DOHH2 (cell line): ENCODE data around the gene PPP1R36.

Experiments used
- H3F3A ChIP-seq: fragments of 200-600 bp; sonication (generic), shearing (Covaris generic); 2 replicates; pipeline ENCODE4 v1.6.0; 2016; ENCODE audit warnings: antibody characterized with exemption, mild to moderate bottlenecking; ENCODE audit not compliant: control insufficient read depth, insufficient read depth
- H3K27ac ChIP-seq: fragments of 200-600 bp; sonication (generic); 2 replicates; pipeline ENCODE4 v1.5.1; 2014; ENCODE audit warnings: low read depth, mild to moderate bottlenecking, low read length, moderate library complexity
- H3K27me3 ChIP-seq: fragments of 200-600 bp; sonication (generic); 2 replicates; pipeline ENCODE4 v1.6.1; 2014; ENCODE audit warnings: mild to moderate bottlenecking, low read length, mixed read lengths; ENCODE audit not compliant: control insufficient read depth
- H3K36me3 ChIP-seq: fragments of 200-600 bp; sonication (generic); 2 replicates; pipeline ENCODE4 v1.6.1; 2014; ENCODE audit warnings: mild to moderate bottlenecking, low read length, moderate library complexity, mixed read lengths; ENCODE audit not compliant: control insufficient read depth
- H3K4me1 ChIP-seq: fragments of 200-600 bp; sonication (generic); 2 replicates; pipeline ENCODE4 v1.6.1; 2014; ENCODE audit warnings: mild to moderate bottlenecking, low read length, mixed read lengths; ENCODE audit not compliant: control insufficient read depth
- H3K4me2 ChIP-seq: fragments of 200-600 bp; sonication (generic); 2 replicates; pipeline ENCODE4 v1.6.0; 2014; ENCODE audit warnings: mild to moderate bottlenecking, low read length, moderate library complexity
- H3K4me3 ChIP-seq: fragments of 200-600 bp; sonication (generic); 2 replicates; pipeline ENCODE4 v1.5.1; 2014; ENCODE audit warnings: mild to moderate bottlenecking, low read length, mixed read lengths
- H3K79me2 ChIP-seq: fragments of 200-600 bp; sonication (generic); 2 replicates; pipeline ENCODE4 v1.6.1; 2014; ENCODE audit warnings: mild to moderate bottlenecking, low read length, mixed read lengths; ENCODE audit not compliant: control insufficient read depth
- H3K9me2 ChIP-seq: fragments of 200-600 bp; sonication (generic); replicated peaks from 2 replicates; pipeline ENCODE4 v1.6.1; 2014; ENCODE audit warnings: mild to moderate bottlenecking, low read length, mixed read lengths; ENCODE audit not compliant: control insufficient read depth
- H3K9me3 ChIP-seq: fragments of 200-600 bp; sonication (generic); 2 replicates; pipeline ENCODE4 v1.6.1; 2014; ENCODE audit warnings: antibody characterized with exemption, low read length, mixed read lengths; ENCODE audit not compliant: control insufficient read depth, insufficient read depth
- H4K20me1 ChIP-seq: fragments of 200-600 bp; sonication (generic); 2 replicates; pipeline ENCODE4 v1.6.0; 2014; ENCODE audit warnings: low read depth, mild to moderate bottlenecking, antibody characterized with exemption, low read length, moderate library complexity; ENCODE audit not compliant: control insufficient read depth, insufficient read depth
- EZH2phosphoT487 ChIP-seq: fragments of 200-600 bp; sonication (generic); IDR thresholded peaks from 2 replicates; pipeline ENCODE4 v1.6.1; 2017; ENCODE audit warnings: borderline replicate concordance, mild to moderate bottlenecking, antibody characterized with exemption, low read length, moderate library complexity, mixed read lengths
- TF ChIP-seq, protein P1 (sequence below): fragments of 200-600 bp; sonication (generic); IDR thresholded peaks from one replicate; pipeline ENCODE4 v1.5.1; 2014; ENCODE audit warnings: antibody characterized with exemption, mild to moderate bottlenecking, low read depth, low read length; ENCODE audit not compliant: poor library complexity, severe bottlenecking

Gene PPP1R36

DNA sequence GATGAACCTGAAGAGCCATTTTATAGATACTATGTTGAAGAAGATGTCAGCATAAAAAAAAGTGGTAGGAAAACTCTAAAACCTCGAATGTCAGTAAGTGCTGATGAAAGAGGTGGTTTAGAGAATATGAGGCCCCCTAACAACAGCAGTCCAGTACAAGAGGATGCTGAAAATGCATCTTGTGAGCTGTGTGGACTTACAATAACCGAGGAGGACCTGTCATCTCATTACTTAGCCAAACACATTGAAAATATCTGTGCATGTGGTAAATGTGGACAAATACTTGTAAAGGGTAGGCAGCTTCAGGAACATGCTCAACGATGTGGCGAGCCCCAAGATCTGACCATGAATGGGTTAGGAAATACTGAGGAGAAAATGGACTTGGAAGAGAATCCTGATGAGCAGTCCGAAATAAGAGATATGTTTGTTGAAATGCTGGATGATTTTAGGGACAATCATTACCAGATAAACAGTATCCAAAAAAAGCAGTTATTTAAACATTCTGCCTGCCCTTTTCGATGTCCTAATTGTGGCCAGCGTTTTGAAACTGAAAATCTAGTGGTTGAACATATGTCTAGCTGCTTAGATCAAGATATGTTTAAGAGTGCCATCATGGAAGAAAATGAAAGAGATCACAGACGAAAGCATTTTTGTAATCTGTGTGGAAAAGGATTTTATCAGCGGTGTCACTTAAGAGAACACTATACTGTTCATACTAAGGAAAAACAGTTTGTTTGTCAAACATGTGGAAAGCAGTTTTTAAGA is 27.0 kb upstream of the PPP1R36 start:
- Histone ChIP-seq H3K27me3 (no peaks in the 10 kb centered on the region), H3K27ac (no peak overlapping the region), H3K36me3 (peaks cover 37% of the 10 kb centered on the region), H3K4me2 (no peak overlapping the region), H3K4me3 (no peak overlapping the region), H3F3A (peaks cover 10% of the 10 kb centered on the region; the same call in 1 of the 2 replicates), H3K4me1 (no peaks in the 10 kb centered on the region), H3K9me2 (no peaks in the 10 kb centered on the region), H3K9me3 (no peaks in the 10 kb centered on the region), H3K79me2 (peaks cover 45% of the 10 kb centered on the region), H4K20me1 (no peaks in the 10 kb centered on the region; the same call in 1 of the 2 replicates)
- TF ChIP-seq, protein P1, sequence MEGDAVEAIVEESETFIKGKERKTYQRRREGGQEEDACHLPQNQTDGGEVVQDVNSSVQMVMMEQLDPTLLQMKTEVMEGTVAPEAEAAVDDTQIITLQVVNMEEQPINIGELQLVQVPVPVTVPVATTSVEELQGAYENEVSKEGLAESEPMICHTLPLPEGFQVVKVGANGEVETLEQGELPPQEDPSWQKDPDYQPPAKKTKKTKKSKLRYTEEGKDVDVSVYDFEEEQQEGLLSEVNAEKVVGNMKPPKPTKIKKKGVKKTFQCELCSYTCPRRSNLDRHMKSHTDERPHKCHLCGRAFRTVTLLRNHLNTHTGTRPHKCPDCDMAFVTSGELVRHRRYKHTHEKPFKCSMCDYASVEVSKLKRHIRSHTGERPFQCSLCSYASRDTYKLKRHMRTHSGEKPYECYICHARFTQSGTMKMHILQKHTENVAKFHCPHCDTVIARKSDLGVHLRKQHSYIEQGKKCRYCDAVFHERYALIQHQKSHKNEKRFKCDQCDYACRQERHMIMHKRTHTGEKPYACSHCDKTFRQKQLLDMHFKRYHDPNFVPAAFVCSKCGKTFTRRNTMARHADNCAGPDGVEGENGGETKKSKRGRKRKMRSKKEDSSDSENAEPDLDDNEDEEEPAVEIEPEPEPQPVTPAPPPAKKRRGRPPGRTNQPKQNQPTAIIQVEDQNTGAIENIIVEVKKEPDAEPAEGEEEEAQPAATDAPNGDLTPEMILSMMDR, result no peak

DNA sequence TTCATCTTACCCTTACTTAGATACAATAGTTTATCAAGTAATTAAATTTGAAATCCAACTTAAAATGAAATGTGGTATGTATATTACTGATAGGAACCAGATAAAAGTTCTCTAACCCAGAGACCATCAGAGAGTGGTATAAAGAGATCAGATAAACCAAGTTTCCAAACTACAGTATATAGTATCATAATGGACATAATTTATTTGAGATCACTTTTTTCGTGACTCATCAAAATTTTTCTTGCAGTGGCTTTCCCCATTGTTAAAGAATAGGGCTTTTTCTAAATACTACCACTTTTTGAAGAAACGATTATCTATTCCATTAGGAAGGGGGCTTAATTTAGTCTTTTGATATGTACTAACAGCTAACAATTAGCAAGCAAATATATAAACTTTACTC is 24.4 kb upstream of the PPP1R36 start:
- Histone ChIP-seq H3K9me3 (no peaks in the 10 kb centered on the region), H3K27me3 (no peaks in the 10 kb centered on the region), H3K4me1 (no peaks in the 10 kb centered on the region), H3K36me3 (peaks cover 33% of the 10 kb centered on the region), H3F3A (peaks cover 21% of the 10 kb centered on the region), H3K79me2 (peaks cover 21% of the 10 kb centered on the region), H3K9me2 (no peaks in the 10 kb centered on the region), H3K4me2 (no peak overlapping the region), H4K20me1 (no peaks in the 10 kb centered on the region), H3K4me3 (no peak overlapping the region), H3K27ac (no peak overlapping the region)
- TF ChIP-seq, protein P1, result no peak
- TF ChIP-seq EZH2phosphoT487, result no peak

DNA sequence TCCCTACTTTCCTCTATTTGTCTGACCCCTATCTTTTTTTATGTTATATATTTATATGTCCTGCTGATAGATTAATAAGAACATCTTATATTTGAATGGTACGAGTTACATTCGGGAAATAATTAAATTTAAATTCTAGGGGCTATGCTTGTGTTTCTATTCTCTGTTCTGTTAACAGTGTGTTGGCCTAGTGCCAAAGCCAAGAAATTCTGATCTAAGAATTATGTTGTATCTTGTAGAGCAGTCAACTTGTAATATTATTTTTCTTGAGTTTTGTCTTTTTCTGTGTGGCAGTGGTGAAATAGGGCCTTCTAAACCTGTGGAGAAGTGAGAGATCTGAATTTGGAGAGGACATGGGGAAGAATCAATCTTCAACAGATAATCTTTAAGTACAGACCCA is 18.2 kb upstream of the PPP1R36 start:
- H3K4me1 ChIP-seq, result no peaks in the 10 kb centered on the region
- H3K4me3 ChIP-seq, result no peak overlapping the region
- H3K36me3 ChIP-seq, result no peaks in the 10 kb centered on the region
- H4K20me1 ChIP-seq, result no peaks in the 10 kb centered on the region
- no peak for TF ChIP-seq EZH2phosphoT487
- TF ChIP-seq, protein P1, result no peak
- peaks cover 15% of the 10 kb centered on the region for H3F3A ChIP-seq
- no peaks in the 10 kb centered on the region for H3K79me2 ChIP-seq
- H3K27ac ChIP-seq, result no peak overlapping the region
- H3K27me3 ChIP-seq, result no peaks in the 10 kb centered on the region
- H3K4me2 ChIP-seq, result no peak overlapping the region
- no peaks in the 10 kb centered on the region for H3K9me3 ChIP-seq
- no peaks in the 10 kb centered on the region for H3K9me2 ChIP-seq
